ENCODE results near the gene AMER2.

DNA sequence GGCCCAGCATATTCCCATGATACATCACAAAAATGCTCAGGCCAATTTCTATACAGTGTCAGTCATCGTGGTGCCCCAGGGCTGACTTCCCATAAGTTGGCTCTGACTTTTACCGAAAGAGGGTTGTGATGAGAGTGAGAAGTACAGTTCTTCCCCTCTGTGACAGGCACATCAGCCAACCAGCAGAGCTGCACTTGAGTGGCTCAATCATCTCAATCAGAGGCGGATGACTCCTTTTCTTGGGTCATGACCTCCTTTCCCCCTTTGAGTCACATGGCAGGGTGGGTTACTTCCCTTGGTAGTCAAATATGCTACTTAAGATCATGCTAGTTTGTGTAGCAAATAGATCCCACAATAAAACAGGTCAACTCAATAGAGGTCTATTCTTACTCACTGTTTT lies 6.9 kb upstream of the AMER2 start:
- TF ChIP-seq, protein P1, sequence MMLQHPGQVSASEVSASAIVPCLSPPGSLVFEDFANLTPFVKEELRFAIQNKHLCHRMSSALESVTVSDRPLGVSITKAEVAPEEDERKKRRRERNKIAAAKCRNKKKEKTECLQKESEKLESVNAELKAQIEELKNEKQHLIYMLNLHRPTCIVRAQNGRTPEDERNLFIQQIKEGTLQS (IDR thresholded peaks at IDR 0.05), result no peak
- TF ChIP-seq, protein P1 (CRISPR knock-in tag; conservative IDR thresholded peaks at IDR 0.05), result no peak
- no peak for TF ChIP-seq RB1 (IDR thresholded peaks at IDR 0.05; ENCODE audit: low read depth)
- no peak for TF ChIP-seq BHLHE40 (IDR thresholded peaks at IDR 0.05; ENCODE audit: low read length)

Data from K562 (cell line).